OCI-LY1 (cell line): Measurements from ENCODE around the gene ASCL5.

ENCODE experiments used
- CTCF ChIP-seq: fragments of 200-600 bp; sonication (generic), shearing (Covaris generic); IDR thresholded peaks from 2 replicates; pipeline ENCODE4 v1.5.1; 2017; ENCODE audit warnings: mild to moderate bottlenecking, antibody characterized with exemption, low read length, moderate library complexity, mixed read lengths
- EZH2 ChIP-seq: fragments of 200-600 bp; sonication (generic), shearing (Covaris generic); IDR thresholded peaks from 2 replicates; pipeline ENCODE4 v1.8.0; 2017; ENCODE audit warnings: borderline replicate concordance, mixed run types, mild to moderate bottlenecking, antibody characterized with exemption, low read length, moderate library complexity, mixed read lengths

- no peak for TF ChIP-seq CTCF
- TF ChIP-seq EZH2: no peak
Observed at GRCh38 chr1:201091256-201091655, 35.7 kb downstream of the ASCL5 start.
